Effector memory CD4-positive, alpha-beta T cell (primary cell): ENCODE measurements around the gene TMEM232.

Source experiments
- DNase-seq, 3 donors: peaks; one replicate each; pipeline ENCODE4 v3.0.0-alpha.2; 2020
- H3K27ac ChIP-seq: 2 replicates; pipeline ENCODE4 v1.7.0; 2013; ENCODE audit warnings: mild to moderate bottlenecking, low read length, moderate library complexity; ENCODE audit not compliant: insufficient read depth, poor library complexity, severe bottlenecking
- H3K27me3 ChIP-seq: replicated peaks from 2 replicates; pipeline ENCODE4 v1.7.0; 2013; ENCODE audit warnings: mild to moderate bottlenecking, low read length; ENCODE audit not compliant: insufficient read depth, control insufficient read depth, poor library complexity, severe bottlenecking
- H3K36me3 ChIP-seq: 2 replicates; pipeline ENCODE4 v1.7.0; 2013; ENCODE audit warnings: mild to moderate bottlenecking, low read length, moderate library complexity; ENCODE audit not compliant: control insufficient read depth, insufficient read depth
- H3K4me1 ChIP-seq: 2 replicates; pipeline ENCODE4 v1.7.0; 2013; ENCODE audit warnings: low read length, mild to moderate bottlenecking; ENCODE audit not compliant: control insufficient read depth, insufficient read depth, poor library complexity, severe bottlenecking
- H3K4me3 ChIP-seq: 2 replicates; pipeline ENCODE4 v1.7.0; 2013; ENCODE audit warnings: low read length, low read depth, mild to moderate bottlenecking; ENCODE audit not compliant: insufficient read depth, poor library complexity, severe bottlenecking
- H3K9me3 ChIP-seq: 2 replicates; pipeline ENCODE4 v1.7.0; 2013; ENCODE audit warnings: mild to moderate bottlenecking, low read length, moderate library complexity; ENCODE audit not compliant: control insufficient read depth

TMEM232 gene

DNA sequence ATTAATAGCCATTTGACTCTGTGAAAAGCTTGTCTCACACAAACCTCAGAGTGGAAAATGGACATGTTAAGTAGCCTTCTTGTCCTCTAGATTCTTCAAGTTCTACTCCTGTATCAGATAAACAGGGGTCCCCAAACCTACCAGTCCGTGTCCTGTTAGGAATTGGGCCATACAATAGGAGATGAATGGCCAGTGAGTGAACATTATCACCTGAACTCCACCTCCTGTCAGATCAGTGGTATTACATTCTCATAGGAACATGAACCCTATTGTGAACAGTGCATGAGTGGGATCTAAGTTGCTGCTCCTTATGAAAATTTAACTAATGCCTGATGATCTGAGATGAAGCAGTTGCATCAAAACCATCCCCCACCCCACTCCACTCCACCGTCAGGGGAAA lies 136.3 kb downstream of the TMEM232 start:
- H3K27me3 ChIP-seq = no peaks in the 10 kb centered on the region
- H3K27ac ChIP-seq = no peak overlapping the region
- H3K9me3 ChIP-seq = no peaks in the 10 kb centered on the region
- H3K36me3 ChIP-seq = no peaks in the 10 kb centered on the region
- no peak for DNase-seq
- H3K4me3 ChIP-seq = no peak overlapping the region
- no peaks in the 10 kb centered on the region for H3K4me1 ChIP-seq

GRCh38 chr5:110588286-110588980 lies 138.0 kb downstream of the TMEM232 start:
- H3K36me3 ChIP-seq = no peaks in the 10 kb centered on the region
- H3K27me3 ChIP-seq = no peaks in the 10 kb centered on the region
- H3K4me3 ChIP-seq = no peak overlapping the region
- no peak for DNase-seq
- no peaks in the 10 kb centered on the region for H3K4me1 ChIP-seq
- H3K27ac ChIP-seq = no peak overlapping the region
- H3K9me3 ChIP-seq = no peaks in the 10 kb centered on the region

DNA sequence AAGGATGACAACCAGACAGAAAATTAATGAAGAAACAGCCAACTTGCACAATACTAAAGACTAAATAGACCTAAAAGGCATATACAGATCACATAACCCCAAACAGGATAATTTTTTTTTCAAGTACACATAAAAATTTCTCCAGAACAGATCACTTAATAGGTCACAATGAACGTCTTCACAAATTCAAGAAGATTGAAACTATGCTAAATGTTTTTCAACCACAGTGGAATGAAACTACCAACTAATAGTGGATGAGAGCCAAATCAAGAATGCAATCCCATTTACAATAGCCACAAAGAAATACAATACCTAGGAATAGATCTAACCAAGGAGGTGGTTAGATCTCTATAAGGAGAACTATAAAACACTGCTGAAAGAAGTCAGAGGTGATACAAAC lies 145.8 kb downstream of the TMEM232 start:
- Histone ChIP-seq H3K27me3 (no peaks in the 10 kb centered on the region), H3K27ac (no peak overlapping the region), H3K4me1 (no peaks in the 10 kb centered on the region), H3K4me3 (no peak overlapping the region), H3K36me3 (no peaks in the 10 kb centered on the region), H3K9me3 (no peaks in the 10 kb centered on the region)
- DNase-seq = no peak

GRCh38 chr5:110572729-110573128 lies 153.7 kb downstream of the TMEM232 start:
- no peaks in the 10 kb centered on the region for H3K9me3 ChIP-seq
- H3K4me1 ChIP-seq = no peaks in the 10 kb centered on the region
- no peaks in the 10 kb centered on the region for H3K27me3 ChIP-seq
- no peaks in the 10 kb centered on the region for H3K36me3 ChIP-seq
- no peak overlapping the region for H3K27ac ChIP-seq
- no peak overlapping the region for H3K4me3 ChIP-seq
- DNase-seq = no peak

GRCh38 chr5:110562191-110562590 lies 164.3 kb downstream of the TMEM232 start:
- no peaks in the 10 kb centered on the region for H3K27me3 ChIP-seq
- no peak overlapping the region for H3K27ac ChIP-seq
- no peak overlapping the region for H3K4me3 ChIP-seq
- no peak for DNase-seq
- H3K4me1 ChIP-seq = no peaks in the 10 kb centered on the region
- no peaks in the 10 kb centered on the region for H3K36me3 ChIP-seq
- no peaks in the 10 kb centered on the region for H3K9me3 ChIP-seq

DNA sequence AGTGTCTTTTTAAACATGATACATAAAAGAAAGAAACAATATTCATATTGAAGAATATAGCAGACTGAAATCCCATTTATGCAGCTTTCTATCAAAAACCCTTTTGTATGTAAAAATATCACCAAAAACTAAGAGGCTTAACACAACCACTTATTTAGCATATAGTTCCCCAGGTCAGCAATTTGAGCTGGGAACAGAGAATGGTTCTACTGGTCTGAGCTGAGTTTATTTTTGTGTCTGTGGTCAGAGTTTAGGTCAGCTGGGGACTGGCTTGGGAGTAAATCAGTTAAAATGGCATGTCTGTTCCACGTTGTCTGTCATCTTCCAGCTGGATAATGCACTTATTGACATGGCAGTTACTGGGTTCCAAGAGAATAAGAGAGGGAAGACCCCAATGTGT lies 165.0 kb downstream of the TMEM232 start:
- Histone ChIP-seq H3K9me3 (no peaks in the 10 kb centered on the region), H3K36me3 (no peaks in the 10 kb centered on the region), H3K4me3 (no peak overlapping the region), H3K4me1 (no peaks in the 10 kb centered on the region), H3K27ac (no peak overlapping the region), H3K27me3 (no peaks in the 10 kb centered on the region)
- no peak for DNase-seq

GRCh38 chr5:110549301-110549700 lies 177.2 kb downstream of the TMEM232 start:
- no peaks in the 10 kb centered on the region for H3K4me1 ChIP-seq
- H3K4me3 ChIP-seq = no peak overlapping the region
- no peaks in the 10 kb centered on the region for H3K9me3 ChIP-seq
- H3K36me3 ChIP-seq = no peaks in the 10 kb centered on the region
- H3K27ac ChIP-seq = no peak overlapping the region
- no peaks in the 10 kb centered on the region for H3K27me3 ChIP-seq
- DNase-seq = no peak

GRCh38 chr5:110548171-110548570 lies 178.3 kb downstream of the TMEM232 start:
- Histone ChIP-seq H3K4me1 (no peaks in the 10 kb centered on the region), H3K27me3 (no peaks in the 10 kb centered on the region), H3K27ac (no peak overlapping the region), H3K36me3 (no peaks in the 10 kb centered on the region), H3K4me3 (no peak overlapping the region), H3K9me3 (no peaks in the 10 kb centered on the region)
- no peak for DNase-seq

DNA sequence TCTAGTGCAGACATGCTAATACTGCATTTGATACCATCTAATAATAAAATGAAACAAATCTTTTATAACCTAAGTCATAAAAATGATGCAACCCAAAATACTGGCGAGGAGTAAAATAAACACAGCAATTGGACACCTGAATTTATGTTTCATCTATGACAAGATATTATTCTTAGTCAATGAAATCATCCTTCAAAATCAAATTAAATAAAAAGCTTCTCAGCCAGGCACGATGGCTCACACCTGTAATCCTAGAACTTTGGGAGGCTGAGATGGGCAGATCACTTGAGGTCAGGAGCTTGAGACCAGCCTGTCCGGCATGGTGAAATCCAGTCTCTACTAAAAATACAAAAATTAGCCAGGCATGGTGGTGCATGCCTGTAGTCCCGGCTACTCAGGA lies 179.0 kb downstream of the TMEM232 start:
- DNase-seq = no peak
- H3K27me3 ChIP-seq = no peaks in the 10 kb centered on the region
- H3K4me3 ChIP-seq = no peak overlapping the region
- H3K36me3 ChIP-seq = no peaks in the 10 kb centered on the region
- H3K9me3 ChIP-seq = no peaks in the 10 kb centered on the region
- H3K4me1 ChIP-seq = no peaks in the 10 kb centered on the region
- H3K27ac ChIP-seq = no peak overlapping the region

GRCh38 chr5:110545716-110546115 lies 180.8 kb downstream of the TMEM232 start:
- H3K9me3 ChIP-seq = no peaks in the 10 kb centered on the region
- H3K27me3 ChIP-seq = no peaks in the 10 kb centered on the region
- no peak overlapping the region for H3K27ac ChIP-seq
- DNase-seq = no peak
- no peaks in the 10 kb centered on the region for H3K36me3 ChIP-seq
- H3K4me3 ChIP-seq = no peak overlapping the region
- H3K4me1 ChIP-seq = no peaks in the 10 kb centered on the region
